Hepatocyte (in vitro differentiated cells): Measurements from ENCODE around the gene FLYWCH2. TPM values are rescaled to one million over a fixed set of nuclear protein-coding genes. Genes with fewer than 3 reads are reported as not detected.

ENCODE experiments used
- DNase-seq: peaks from one replicate; pipeline ENCODE4 v3.0.0-alpha.2; 2016; ENCODE audit warnings: low spot score
- H2AFZ ChIP-seq: fragments of 200-600 bp; sonication (generic); 2 replicates; pipeline ENCODE4 v1.6.0; 2016; ENCODE audit warnings: antibody characterized with exemption, mild to moderate bottlenecking
- H3K27ac ChIP-seq: fragments of 200-600 bp; sonication (generic); 2 replicates; pipeline ENCODE4 v1.5.1; 2016; ENCODE audit warnings: mild to moderate bottlenecking
- H3K27me3 ChIP-seq: fragments of 200-600 bp; sonication (generic); 2 replicates; pipeline ENCODE4 v1.6.1; 2016
- H3K36me3 ChIP-seq: fragments of 200-600 bp; sonication (generic); replicated peaks from 2 replicates; pipeline ENCODE4 v1.5.1; 2016; ENCODE audit warnings: low read depth; ENCODE audit not compliant: insufficient read depth
- H3K4me1 ChIP-seq: fragments of 200-600 bp; sonication (generic); 2 replicates; pipeline ENCODE4 v1.5.1; 2016; ENCODE audit warnings: mild to moderate bottlenecking, moderate library complexity; ENCODE audit not compliant: insufficient read depth
- H3K4me2 ChIP-seq: fragments of 200-600 bp; sonication (generic); 2 replicates; pipeline ENCODE4 v1.6.0; 2016
- H3K4me3 ChIP-seq: fragments of 200-600 bp; sonication (generic); 2 replicates; pipeline ENCODE4 v1.5.1; 2016; ENCODE audit warnings: mild to moderate bottlenecking
- H3K79me2 ChIP-seq: fragments of 200-600 bp; sonication (generic); 2 replicates; pipeline ENCODE4 v1.6.0; 2017; ENCODE audit warnings: mild to moderate bottlenecking
- H3K9me2 ChIP-seq: fragments of 200-600 bp; sonication (generic); replicated peaks from 2 replicates; pipeline ENCODE4 v1.6.0; 2017; ENCODE audit warnings: mild to moderate bottlenecking; ENCODE audit not compliant: insufficient read depth
- H3K9me3 ChIP-seq: fragments of 200-600 bp; sonication (generic); 2 replicates; pipeline ENCODE4 v1.5.1; 2016; ENCODE audit warnings: low read depth, mild to moderate bottlenecking
- H4K20me1 ChIP-seq: fragments of 200-600 bp; sonication (generic); 2 replicates; pipeline ENCODE4 v1.6.0; 2016; ENCODE audit warnings: mild to moderate bottlenecking; ENCODE audit not compliant: insufficient read depth, poor library complexity, severe bottlenecking
- EZH2 ChIP-seq: fragments of 200-600 bp; sonication (generic); IDR thresholded peaks from 2 replicates; pipeline ENCODE4 v1.6.1; 2016; ENCODE audit warnings: antibody characterized with exemption, mild to moderate bottlenecking, borderline replicate concordance
- EZH2phosphoT487 ChIP-seq: fragments of 200-600 bp; sonication (generic); IDR thresholded peaks from one replicate; pipeline ENCODE4 v1.6.1; 2018; ENCODE audit warnings: antibody characterized with exemption, mild to moderate bottlenecking, low read depth, moderate library complexity; ENCODE audit not compliant: unreplicated experiment, severe bottlenecking
- WGBS: methylation state at CpG from one replicate; pipeline ENCODE4 v1.1.6; 2016; ENCODE audit warnings: low lambda C conversion rate; ENCODE audit errors: missing lambda C conversion rate; 5-methylcytosine and 5-hydroxymethylcytosine counted together
- polyA plus RNA-seq: library from polyadenylated mRNA; unstranded; fragments of >200 nt; fragmentation: Nextera tagmentation; extraction: Ambion mirVana; gene quantifications from 2 replicates; pipeline ENCODE4 v1.2.1, GENCODE V29; 2016
- total RNA-seq: library from RNA; depleted of rRNA; stranded (reverse); fragments of >200 nt; gene quantifications from 2 replicates; pipeline ENCODE4 v1.2.3, GENCODE V29; 2014
- TF ChIP-seq, protein P1 (sequence below): fragments of 200-600 bp; sonication (generic); IDR thresholded peaks from 2 replicates; pipeline ENCODE4 v1.5.1; 2016; ENCODE audit warnings: antibody characterized with exemption, mild to moderate bottlenecking; ENCODE audit not compliant: poor library complexity

Gene FLYWCH2
- total and polyA plus RNA-seq, 2 experiments from 2014 or later, result 40.0 to 45.1 TPM

DNA sequence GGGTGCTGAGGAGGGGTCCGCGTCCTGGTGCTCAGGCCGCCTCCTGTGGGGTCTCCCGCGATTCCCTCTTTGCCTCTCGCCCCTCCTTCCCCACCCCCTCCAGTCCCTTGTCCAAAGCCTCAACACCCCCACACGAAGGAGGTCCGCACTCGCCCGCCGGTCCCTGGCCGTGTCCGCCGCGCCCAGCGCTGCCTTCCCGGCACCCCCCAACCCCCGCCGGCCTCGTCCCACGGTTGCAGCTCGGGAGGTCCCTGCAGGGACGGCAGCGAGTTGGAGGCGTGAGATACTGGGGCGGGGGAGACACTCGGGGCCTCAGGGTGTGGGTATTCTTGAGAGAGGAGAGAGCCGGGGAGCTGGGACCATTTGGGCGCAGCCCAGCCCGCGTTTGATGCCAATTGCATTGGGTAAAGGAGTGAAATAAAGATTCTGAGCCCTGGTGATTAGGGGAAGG, 468 bp downstream of the FLYWCH2 start:
- H3K79me2 ChIP-seq, result peaks cover 17% of the 10 kb centered on the region
- H3K4me3 ChIP-seq, result peak overlapping the region; percentile 61
- peak overlapping the region; percentile 73 for H3K27ac ChIP-seq
- no peaks in the 10 kb centered on the region for H3K9me3 ChIP-seq
- H3K27me3 ChIP-seq, result no peaks in the 10 kb centered on the region
- H3K36me3 ChIP-seq, result no peaks in the 10 kb centered on the region
- H3K9me2 ChIP-seq, result no peaks in the 10 kb centered on the region
- peak overlapping the region; percentile 95 for H3K4me2 ChIP-seq
- WGBS, result 0% methylated on average over 10 of the region's 31 CpGs
- TF ChIP-seq EZH2phosphoT487, result no peak
- TF ChIP-seq, protein P1, sequence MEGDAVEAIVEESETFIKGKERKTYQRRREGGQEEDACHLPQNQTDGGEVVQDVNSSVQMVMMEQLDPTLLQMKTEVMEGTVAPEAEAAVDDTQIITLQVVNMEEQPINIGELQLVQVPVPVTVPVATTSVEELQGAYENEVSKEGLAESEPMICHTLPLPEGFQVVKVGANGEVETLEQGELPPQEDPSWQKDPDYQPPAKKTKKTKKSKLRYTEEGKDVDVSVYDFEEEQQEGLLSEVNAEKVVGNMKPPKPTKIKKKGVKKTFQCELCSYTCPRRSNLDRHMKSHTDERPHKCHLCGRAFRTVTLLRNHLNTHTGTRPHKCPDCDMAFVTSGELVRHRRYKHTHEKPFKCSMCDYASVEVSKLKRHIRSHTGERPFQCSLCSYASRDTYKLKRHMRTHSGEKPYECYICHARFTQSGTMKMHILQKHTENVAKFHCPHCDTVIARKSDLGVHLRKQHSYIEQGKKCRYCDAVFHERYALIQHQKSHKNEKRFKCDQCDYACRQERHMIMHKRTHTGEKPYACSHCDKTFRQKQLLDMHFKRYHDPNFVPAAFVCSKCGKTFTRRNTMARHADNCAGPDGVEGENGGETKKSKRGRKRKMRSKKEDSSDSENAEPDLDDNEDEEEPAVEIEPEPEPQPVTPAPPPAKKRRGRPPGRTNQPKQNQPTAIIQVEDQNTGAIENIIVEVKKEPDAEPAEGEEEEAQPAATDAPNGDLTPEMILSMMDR, result peak; percentile 12
- peak; percentile 42 for DNase-seq
- H3K4me1 ChIP-seq, result peaks cover 6% of the 10 kb centered on the region
- H2AFZ ChIP-seq, result peak overlapping the region; percentile 93
- no peaks in the 10 kb centered on the region for H4K20me1 ChIP-seq

DNA sequence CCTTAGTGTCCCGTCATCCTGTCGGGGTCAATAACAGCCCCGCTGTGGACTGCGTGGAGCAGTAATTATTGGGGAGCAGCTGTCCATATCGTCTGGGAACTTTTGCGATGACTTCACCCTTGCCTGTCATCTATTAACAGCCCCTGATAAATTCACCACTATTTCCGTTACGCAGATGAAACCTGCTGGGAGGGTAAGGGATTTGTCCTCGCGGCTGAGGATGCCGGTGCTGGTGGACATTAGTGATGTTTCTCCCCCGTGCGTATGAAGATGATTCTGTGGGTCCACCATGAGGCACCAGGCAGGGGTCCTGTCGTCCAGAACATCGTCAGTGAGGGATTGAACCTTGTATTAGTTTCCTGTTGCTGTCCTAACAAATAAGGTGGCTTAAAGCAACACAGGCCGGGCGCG, 1.0 kb downstream of the FLYWCH2 start:
- peak overlapping the region; percentile 93 for H2AFZ ChIP-seq
- no peaks in the 10 kb centered on the region for H3K9me3 ChIP-seq
- TF ChIP-seq EZH2phosphoT487 (no peak), EZH2 (no peak)
- TF ChIP-seq, protein P1, result no peak
- peak overlapping the region; percentile 61 for H3K4me3 ChIP-seq
- H4K20me1 ChIP-seq, result no peaks in the 10 kb centered on the region
- H3K9me2 ChIP-seq, result no peaks in the 10 kb centered on the region
- DNase-seq, result no peak
- 73% methylated on average over 18 of the region's 18 CpGs for WGBS
- H3K36me3 ChIP-seq, result no peaks in the 10 kb centered on the region
- peak overlapping the region; percentile 95 for H3K4me2 ChIP-seq
- H3K27ac ChIP-seq, result peak overlapping the region; percentile 73
- peaks cover 6% of the 10 kb centered on the region for H3K4me1 ChIP-seq
- no peaks in the 10 kb centered on the region for H3K27me3 ChIP-seq
- peaks cover 17% of the 10 kb centered on the region for H3K79me2 ChIP-seq

DNA sequence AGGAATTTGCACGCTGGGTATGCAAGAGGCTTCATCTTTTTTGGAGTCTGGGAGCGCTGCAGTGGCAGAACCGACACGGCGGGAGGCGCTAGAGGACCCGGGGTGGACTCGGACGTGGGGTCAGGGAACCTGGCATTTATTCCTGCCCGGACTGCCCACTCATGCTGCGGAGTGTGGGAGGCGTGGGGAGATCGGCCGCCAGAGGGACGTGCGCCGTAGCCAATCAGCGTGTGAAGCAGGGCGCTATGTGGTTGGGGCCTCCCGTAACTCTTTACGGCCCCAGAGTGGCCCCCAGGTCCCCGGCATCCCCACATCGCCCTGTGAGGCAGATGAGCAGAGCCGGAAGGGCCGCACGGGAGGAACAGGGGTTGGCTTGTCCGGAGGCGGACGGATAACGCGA, 11.2 kb downstream of the FLYWCH2 start:
- H3K9me2 ChIP-seq, result no peaks in the 10 kb centered on the region
- WGBS, result 94% methylated on average over 31 of the region's 31 CpGs
- H3K27me3 ChIP-seq, result no peaks in the 10 kb centered on the region
- H3K36me3 ChIP-seq, result no peaks in the 10 kb centered on the region
- DNase-seq, result no peak
- no peak overlapping the region for H3K27ac ChIP-seq
- H3K79me2 ChIP-seq, result peaks cover 6% of the 10 kb centered on the region
- H3K4me2 ChIP-seq, result no peak overlapping the region
- peaks cover 6% of the 10 kb centered on the region for H3K4me1 ChIP-seq
- H2AFZ ChIP-seq, result no peak overlapping the region
- no peaks in the 10 kb centered on the region for H3K9me3 ChIP-seq
- H4K20me1 ChIP-seq, result no peaks in the 10 kb centered on the region
- H3K4me3 ChIP-seq, result no peak overlapping the region
- TF ChIP-seq, protein P1, result no peak
- TF ChIP-seq EZH2phosphoT487 (no peak), EZH2 (no peak)

DNA sequence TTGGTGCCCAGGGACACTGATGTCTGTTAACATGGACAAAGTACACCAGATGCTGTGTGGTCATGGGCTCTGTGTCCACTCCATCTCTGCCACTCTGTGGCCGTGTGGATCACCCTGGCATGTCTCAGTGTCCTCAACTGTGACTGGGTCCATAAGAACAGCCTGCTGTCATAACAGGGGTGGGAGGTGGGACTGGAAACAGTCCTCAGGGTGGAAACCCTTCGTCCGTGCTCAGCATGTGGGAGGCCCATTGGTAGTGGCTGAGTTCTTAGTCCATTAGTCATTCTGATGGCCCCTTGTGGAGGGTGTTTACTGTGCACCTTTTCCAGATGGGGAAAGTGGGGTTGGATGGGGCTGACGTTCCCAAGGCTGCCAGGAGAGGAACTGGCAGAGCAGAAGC, 12.8 kb downstream of the FLYWCH2 start:
- TF ChIP-seq, protein P1, result no peak
- TF ChIP-seq EZH2 (no peak), EZH2phosphoT487 (no peak)
- WGBS, result 67% methylated on average over 4 of the region's 4 CpGs
- Histone ChIP-seq H3K9me3 (no peaks in the 10 kb centered on the region), H3K36me3 (no peaks in the 10 kb centered on the region), H3K27me3 (no peaks in the 10 kb centered on the region), H3K4me2 (no peak overlapping the region), H3K4me1 (peaks cover 6% of the 10 kb centered on the region), H3K9me2 (no peaks in the 10 kb centered on the region), H3K79me2 (no peaks in the 10 kb centered on the region), H3K4me3 (no peak overlapping the region), H3K27ac (no peak overlapping the region), H2AFZ (no peak overlapping the region), H4K20me1 (no peaks in the 10 kb centered on the region)
- no peak for DNase-seq
